ENCODE data around the gene KIF22.

Gene KIF22

DNA sequence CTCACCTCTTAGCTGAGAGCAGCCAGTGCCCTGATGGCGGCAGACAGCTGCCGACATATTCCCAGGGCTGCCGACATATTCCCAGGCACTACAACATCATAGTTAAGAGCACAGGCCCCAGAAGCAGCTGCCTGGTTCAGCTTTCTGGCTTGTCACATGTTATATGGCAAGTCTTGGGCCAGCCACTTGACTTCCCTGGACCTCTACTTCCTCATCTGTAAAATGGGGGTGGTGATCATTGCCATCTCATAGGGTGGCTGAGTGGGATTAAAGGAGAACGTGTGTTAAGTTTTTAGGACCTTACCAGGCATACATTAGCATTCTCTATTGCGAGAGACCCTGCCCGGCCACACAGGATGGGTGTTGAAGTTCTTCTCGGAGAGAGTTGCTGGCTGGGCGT is 53.4 kb downstream of the KIF22 start:
- no peak for DNase-seq

DNA sequence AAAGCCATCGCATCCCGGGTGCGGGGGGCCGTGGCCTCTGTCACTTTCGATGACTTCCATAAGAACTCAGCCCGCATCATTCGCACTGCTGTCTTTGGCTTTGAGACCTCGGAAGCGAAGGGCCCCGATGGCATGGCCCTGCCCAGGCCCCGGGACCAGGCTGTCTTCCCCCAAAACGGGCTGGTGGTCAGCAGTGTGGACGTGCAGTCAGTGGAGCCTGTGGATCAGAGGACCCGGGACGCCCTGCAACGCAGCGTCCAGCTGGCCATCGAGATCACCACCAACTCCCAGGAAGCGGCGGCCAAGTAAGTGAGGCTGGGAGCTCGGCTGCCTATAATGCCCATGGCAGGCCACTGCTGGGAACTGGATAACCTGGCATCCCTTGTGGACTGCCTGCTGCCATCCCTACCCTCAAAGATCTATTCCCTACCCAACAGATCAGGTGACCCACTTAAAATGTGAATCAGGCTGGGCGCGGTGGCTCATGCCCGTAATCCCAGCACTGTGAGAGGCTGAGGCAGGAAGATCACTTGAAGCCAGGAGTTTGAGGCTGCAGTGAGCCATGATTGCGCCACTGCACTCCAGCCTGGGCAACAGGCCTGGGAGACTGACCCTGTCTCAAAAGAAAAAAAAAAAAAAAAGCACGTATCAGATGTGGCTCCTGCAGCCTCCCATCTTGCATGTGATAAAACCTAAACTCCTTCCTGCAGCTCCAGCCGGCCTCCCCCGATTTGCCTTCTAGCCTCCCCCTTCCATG is 54.2 kb downstream of the KIF22 start:
- no peak for DNase-seq

DNA sequence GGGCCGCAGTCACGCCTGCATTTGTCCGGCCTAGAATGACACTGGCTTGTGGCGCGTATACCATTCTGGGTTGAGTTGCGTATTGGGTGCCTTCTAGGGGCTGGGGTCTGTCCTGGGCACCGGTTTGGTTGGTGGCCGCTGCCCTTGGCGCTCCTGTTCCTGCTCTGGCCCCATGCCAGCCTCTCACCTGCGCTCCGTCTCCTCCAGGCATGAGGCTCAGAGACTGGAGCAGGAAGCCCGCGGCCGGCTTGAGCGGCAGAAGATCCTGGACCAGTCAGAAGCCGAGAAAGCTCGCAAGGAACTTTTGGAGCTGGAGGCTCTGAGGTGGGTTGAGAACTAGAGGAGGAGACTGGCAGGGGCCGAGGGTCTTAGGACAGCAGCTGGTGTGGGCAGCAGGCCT is 55.1 kb downstream of the KIF22 start:
- DNase-seq, result no peak

DNA sequence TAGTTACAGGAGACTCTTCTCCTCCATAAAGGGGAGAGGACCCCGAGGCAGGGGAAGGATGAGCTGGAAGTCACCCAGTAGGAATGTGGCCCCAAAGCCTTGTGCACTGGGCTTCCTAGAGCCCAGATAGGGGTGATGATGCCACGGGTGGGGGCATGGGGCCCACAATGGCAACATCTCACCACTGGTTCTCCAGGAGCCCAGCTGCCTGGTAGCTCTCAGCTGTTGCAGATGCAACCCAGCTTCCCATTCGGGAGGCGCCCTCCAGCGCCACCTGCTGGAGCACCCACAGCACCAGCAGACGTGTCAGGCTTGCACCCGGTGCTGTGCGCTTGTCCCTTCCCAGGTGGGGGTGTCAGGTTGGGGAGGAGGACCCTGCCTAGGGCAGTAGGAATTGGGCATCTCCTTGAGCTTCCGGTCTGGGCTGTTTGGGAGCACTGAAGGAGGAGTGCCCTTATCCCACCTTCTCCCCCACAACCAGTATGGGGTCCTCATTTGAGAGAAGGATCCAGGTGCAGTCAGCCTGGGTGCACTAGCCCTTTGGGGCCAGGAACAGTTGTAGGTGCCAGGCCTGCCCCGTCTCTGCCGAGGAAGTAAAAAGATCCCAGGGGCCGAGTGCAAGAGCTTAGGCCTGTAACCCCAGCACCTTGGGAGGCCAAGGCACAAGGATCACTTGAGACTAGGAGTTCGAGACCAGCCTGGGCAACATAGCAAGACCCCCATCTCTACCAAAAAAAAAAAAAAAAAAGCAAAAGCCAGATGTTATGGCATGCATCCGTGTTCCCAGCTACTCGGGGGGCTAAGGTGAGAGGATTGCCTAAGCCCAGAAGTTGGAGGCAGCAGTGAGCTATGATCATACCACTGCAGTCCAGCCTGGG is 58.1 kb downstream of the KIF22 start:
- no peak for DNase-seq

DNA sequence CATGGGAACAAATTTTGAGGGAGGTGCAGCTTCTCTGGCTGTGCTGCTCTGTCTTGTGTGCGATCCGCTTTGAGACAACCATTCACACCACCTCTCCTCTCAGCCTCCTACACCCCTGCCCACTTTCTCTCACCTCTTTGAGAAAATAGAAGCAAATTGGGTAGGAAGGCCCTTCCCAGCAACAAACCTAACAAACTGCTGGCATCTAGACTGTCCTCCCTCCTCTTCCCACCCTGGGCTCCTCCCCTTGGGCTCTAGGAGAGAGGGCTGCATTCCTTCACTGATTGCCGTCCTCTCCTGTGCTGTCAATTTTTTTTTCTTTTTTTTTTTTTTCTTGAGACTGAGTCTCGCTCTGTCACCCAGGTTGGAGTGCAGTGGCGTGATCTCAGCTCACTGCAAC is 59.0 kb downstream of the KIF22 start:
- no peak for DNase-seq

DNA sequence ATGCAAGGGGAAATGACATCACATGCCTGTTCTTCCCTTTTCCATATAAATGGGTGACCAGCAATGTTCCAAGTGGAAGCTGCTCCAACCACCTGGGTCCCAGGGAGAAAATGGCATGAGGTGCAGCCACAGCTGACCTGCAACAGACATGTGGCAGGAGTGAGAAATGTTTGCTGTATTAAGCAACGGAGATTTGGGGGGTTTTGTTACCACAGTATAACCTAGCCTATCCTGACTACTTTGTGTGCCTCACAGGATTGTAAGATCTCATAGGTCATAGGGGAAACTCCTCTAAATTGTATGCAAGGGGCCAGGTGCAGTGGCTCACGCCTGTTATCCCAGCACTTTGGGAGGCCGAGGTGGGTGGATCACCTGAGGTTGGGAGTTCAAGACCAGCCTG is 60.4 kb downstream of the KIF22 start:
- DNase-seq, result no peak

DNA sequence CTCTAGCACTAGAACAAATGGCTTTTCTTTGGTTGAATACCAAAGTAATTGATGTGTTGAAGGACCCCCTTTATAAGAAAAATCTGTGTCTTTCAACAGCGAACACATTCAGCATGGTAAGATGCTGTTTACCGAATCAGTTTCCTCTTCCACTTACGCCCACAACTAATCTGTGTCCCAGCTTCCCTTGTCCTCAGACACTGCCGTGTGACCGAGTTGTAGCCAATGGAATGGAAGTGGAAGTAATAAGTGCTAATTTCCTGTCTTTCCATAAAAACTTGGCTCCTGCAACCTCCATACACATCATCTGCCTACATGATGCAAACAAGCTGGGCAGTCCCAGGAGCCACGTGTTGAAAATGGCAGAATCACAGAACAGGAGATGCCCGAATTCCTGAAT is 62.1 kb downstream of the KIF22 start:
- no peak for DNase-seq

DNA sequence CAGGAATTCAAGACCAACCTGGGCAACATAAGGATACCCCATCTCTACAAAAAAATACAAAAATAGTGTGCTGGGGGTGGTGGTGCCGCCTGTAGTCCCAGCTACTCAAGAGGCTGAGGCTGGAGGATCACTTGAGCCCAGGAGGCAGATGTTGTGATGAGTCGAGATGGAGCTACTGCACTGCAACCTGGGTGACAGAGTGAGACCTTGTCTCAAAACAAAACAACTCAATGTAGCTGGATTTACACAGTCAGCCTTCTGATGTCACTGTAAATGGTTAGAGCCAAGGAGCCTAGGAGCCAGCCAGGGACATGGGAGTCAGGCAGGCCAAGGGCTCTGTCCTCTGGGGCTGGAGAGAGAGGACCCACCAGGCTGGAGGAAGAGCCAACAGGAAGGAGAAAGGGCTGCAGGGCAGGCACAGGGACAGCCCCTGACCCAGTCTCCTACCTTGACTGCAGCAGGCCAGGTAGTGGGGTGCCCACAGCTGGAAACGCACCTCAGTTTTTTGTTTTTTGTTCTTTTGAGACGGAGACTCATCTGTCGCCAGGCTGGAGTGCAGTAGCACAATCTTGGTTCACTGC is 64.1 kb downstream of the KIF22 start:
- DNase-seq, result no peak
